K562 (cell line): Measurements from ENCODE around the gene ERGIC1. TPM values are rescaled to one million over a fixed set of nuclear protein-coding genes. Genes with fewer than 3 reads are reported as not detected.
A peak's percentile ranks its signal among the peaks of the same experiment; 100 is the strongest.

Experiments
- BHLHE40 ChIP-seq: IDR thresholded peaks from 2 replicates; pipeline ENCODE4 v1.6.1; 2011; ENCODE audit warnings: low read length, improper control_type of control experiment
- DLX4 ChIP-seq: fragments of 250-450 bp; sonication (Bioruptor Pico); IDR thresholded peaks from 2 replicates; pipeline ENCODE4 v1.6.1; 2021; ENCODE audit warnings: mild to moderate bottlenecking
- HOMEZ ChIP-seq: fragments of 250-450 bp; sonication (Bioruptor Pico); IDR thresholded peaks from 2 replicates; pipeline ENCODE4 v1.4.0; 2020; ENCODE audit warnings: mild to moderate bottlenecking, moderate library complexity
- KLF13 ChIP-seq: fragments of 450-650 bp; IDR thresholded peaks from 2 replicates; pipeline ENCODE4 v1.6.1; 2016; ENCODE audit warnings: missing genetic modification characterization, low read depth, mild to moderate bottlenecking, missing compliant biosample characterization, moderate library complexity, borderline replicate concordance
- MAX ChIP-seq: sonication (generic); formaldehyde crosslinking; IDR thresholded peaks from 2 replicates; pipeline ENCODE4 v1.9.0; 2022; ENCODE audit warnings: mild to moderate bottlenecking, missing genetic modification reagents
- POLR2A ChIP-seq: fragments of 450-650 bp; conservative IDR thresholded peaks from 2 replicates; pipeline ENCODE4 v1.6.1; 2016
- THRA ChIP-seq: fragments of 450-650 bp; IDR thresholded peaks from 2 replicates; pipeline ENCODE4 v1.6.1; 2017; ENCODE audit warnings: mild to moderate bottlenecking, moderate library complexity
- TSC22D4 ChIP-seq: fragments of 450-650 bp; IDR thresholded peaks from 2 replicates; pipeline ENCODE4 v1.6.1; 2016; ENCODE audit warnings: missing genetic modification characterization, missing biosample characterization, control low read depth
- ZNF263 ChIP-seq: sonication (generic); formaldehyde crosslinking; IDR thresholded peaks from 2 replicates; pipeline ENCODE4 v1.8.0; 2022; ENCODE audit warnings: mild to moderate bottlenecking, missing genetic modification reagents, borderline replicate concordance
- ZNF436 ChIP-seq: fragments of 250-450, 450-650 bp; sonication (Bioruptor Pico); formaldehyde crosslinking; IDR thresholded peaks from 2 replicates; pipeline ENCODE4 v1.7.0; 2020; ENCODE audit warnings: mild to moderate bottlenecking
- polyA plus RNA-seq, 8 experiments: library from polyadenylated mRNA; depleted of rRNA in 4 of 8; stranded (reverse) in 5 of 8; unstranded in 3 of 8; fragments of >200 nt; fragmentation: Nextera tagmentation in 2 of 8; fragmentation: Illumina TruSeq in 1 of 8; extraction: Ambion mirVana in 2 of 8; extraction: Trizol in 1 of 8; gene quantifications; 2 replicates each; pipeline versions ENCODE4 v1.2.1 to v1.2.3, GENCODE V29; 2011 to 2014; ENCODE audit warnings: inconsistent platforms in 1 of 8, missing spikeins in 1 of 8
- total RNA-seq, 7 experiments: library from RNA; depleted of rRNA in 6 of 7; stranded (reverse); fragments of >200 nt in 6 of 7; fragmentation: Illumina TruSeq in 2 of 7; extraction: Trizol in 2 of 7; gene quantifications; 2 replicates each; pipeline versions ENCODE4 v1.2.1 to v1.2.3, GENCODE V29; 2011 to 2021; ENCODE audit warnings: low replicate concordance in 1 of 7

ERGIC1 gene
- total and polyA plus RNA-seq, 9 of the 15 experiments (the other 6 are each of a cell fraction or from before 2014, with no cell fraction given) = 5.5 to 68.4 (median 36.4) TPM

- TF ChIP-seq TSC22D4 (tag) (no peak), POLR2A (no peak), BHLHE40 (peak; percentile 16; the same call in 1 of the 2 replicates), ZNF436 (CRISPR knock-in tag) (no peak), DLX4 (CRISPR knock-in tag) (no peak), HOMEZ (CRISPR knock-in tag) (no peak), THRA (no peak), KLF13 (tag) (no peak), ZNF263 (CRISPR knock-in tag) (no peak), MAX (no peak)
Observed at GRCh38 chr5:172941067-172941516, 107.0 kb downstream of the ERGIC1 start (continued).
